NB4 (cell line): Measurements from ENCODE around the gene PSMA7.

Experiments
- DNase-seq: peaks from one replicate; pipeline ENCODE4 v3.0.0; 2010; ENCODE audit warnings: low read depth
- H3K4me3 ChIP-seq: one replicate; pipeline ENCODE4 v1.5.1; 2011; ENCODE audit warnings: mild to moderate bottlenecking, low read depth, low read length, moderate library complexity
- MAX ChIP-seq: IDR thresholded peaks from 2 replicates; pipeline ENCODE4 v1.6.1; 2011; ENCODE audit warnings: low read depth, low read length
- MYC ChIP-seq: IDR thresholded peaks from 2 replicates; pipeline ENCODE4 v1.6.1; 2011; ENCODE audit warnings: low read depth, low read length
- POLR2A ChIP-seq: IDR thresholded peaks from 2 replicates; pipeline ENCODE4 v1.6.1; 2011; ENCODE audit warnings: mild to moderate bottlenecking; ENCODE audit not compliant: insufficient read length; ENCODE audit errors: extremely low read depth
- TF ChIP-seq, protein P1 (sequence below): IDR thresholded peaks from one replicate; pipeline ENCODE4 v1.5.1; 2012; ENCODE audit warnings: low read depth, low read length

The PSMA7 gene

DNA sequence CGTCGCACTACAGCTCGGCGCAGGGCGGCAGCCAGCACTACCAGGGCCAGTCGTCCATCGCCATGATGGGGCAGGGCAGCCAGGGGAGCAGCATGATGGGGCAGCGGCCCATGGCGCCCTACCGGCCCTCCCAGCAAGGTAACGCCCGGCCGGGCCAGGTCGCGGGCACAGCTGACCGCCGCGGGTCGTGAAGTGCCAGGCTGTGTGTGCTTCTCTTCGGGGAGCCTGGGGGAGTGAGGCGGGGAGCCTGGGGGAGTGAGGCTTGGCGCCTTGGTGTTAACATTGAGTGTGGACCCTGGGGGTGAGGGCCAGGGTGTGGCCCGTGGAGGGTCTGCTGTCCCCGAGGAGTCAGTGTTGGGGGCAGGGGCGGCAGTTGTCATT lies 20.3 kb upstream of the PSMA7 start:
- no peak overlapping the region for H3K4me3 ChIP-seq
- no peak for TF ChIP-seq MYC
- TF ChIP-seq POLR2A = no peak
- TF ChIP-seq, protein P1, sequence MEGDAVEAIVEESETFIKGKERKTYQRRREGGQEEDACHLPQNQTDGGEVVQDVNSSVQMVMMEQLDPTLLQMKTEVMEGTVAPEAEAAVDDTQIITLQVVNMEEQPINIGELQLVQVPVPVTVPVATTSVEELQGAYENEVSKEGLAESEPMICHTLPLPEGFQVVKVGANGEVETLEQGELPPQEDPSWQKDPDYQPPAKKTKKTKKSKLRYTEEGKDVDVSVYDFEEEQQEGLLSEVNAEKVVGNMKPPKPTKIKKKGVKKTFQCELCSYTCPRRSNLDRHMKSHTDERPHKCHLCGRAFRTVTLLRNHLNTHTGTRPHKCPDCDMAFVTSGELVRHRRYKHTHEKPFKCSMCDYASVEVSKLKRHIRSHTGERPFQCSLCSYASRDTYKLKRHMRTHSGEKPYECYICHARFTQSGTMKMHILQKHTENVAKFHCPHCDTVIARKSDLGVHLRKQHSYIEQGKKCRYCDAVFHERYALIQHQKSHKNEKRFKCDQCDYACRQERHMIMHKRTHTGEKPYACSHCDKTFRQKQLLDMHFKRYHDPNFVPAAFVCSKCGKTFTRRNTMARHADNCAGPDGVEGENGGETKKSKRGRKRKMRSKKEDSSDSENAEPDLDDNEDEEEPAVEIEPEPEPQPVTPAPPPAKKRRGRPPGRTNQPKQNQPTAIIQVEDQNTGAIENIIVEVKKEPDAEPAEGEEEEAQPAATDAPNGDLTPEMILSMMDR = no peak
- TF ChIP-seq MAX = no peak
- DNase-seq = no peak

GRCh38 chr20:62162765-62163484 lies 19.7 kb upstream of the PSMA7 start:
- H3K4me3 ChIP-seq = no peak overlapping the region
- no peak for TF ChIP-seq MYC
- TF ChIP-seq MAX = no peak
- no peak for TF ChIP-seq POLR2A
- TF ChIP-seq, protein P1 = no peak
- no peak for DNase-seq

DNA sequence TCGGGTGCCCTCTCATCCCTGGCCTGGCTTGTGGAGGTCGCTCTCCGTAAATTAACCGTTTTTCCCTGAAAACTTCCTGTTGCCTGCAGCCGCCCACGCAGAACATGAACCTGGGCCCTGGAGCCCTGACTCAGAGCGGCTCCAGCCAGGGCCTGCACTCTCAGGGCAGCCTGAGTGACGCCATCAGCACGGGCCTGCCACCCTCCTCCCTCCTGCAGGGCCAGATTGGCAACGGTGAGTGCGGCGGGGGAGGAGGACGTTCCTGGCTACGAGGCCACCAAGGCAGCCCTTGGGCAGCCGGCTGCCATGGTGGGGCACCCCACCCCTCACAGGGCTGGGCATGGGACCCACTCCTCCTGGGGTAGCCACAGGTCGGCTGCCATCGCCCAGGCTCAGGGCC lies 18.2 kb upstream of the PSMA7 start:
- no peak overlapping the region for H3K4me3 ChIP-seq
- DNase-seq = no peak
- TF ChIP-seq, protein P1 = no peak
- no peak for TF ChIP-seq MYC
- no peak for TF ChIP-seq MAX
- no peak for TF ChIP-seq POLR2A

DNA sequence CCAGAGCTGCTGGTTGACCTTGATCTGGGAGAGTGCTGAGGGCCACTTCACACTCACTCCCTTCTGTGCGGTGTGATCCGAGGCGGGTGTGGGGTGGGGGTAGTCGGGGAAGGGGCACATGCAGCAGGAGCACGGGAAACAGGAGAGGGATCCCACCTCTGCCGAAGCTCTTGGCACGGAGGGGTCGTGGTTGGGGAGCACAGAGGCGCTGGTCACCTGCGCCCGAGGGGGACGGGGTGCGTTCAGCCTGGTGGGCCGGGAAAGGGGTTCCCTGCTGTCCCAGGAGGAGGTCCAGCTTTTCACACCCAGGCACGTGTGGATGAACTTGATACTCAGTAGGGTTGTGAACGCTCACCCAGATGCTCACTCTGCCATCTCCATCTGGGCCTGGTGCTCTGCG lies 17.7 kb upstream of the PSMA7 start:
- TF ChIP-seq MYC (no peak), POLR2A (no peak), MAX (no peak)
- TF ChIP-seq, protein P1 = no peak
- no peak for DNase-seq
- H3K4me3 ChIP-seq = no peak overlapping the region

GRCh38 chr20:62160253-62160652 lies 17.1 kb upstream of the PSMA7 start:
- DNase-seq = no peak
- H3K4me3 ChIP-seq = no peak overlapping the region
- TF ChIP-seq MYC (no peak), MAX (no peak), POLR2A (no peak)
- TF ChIP-seq, protein P1 = no peak

- peak; percentile 30 for DNase-seq
- H3K4me3 ChIP-seq = no peak overlapping the region
- no peak for TF ChIP-seq MAX
- TF ChIP-seq POLR2A = no peak
- TF ChIP-seq MYC = no peak
- TF ChIP-seq, protein P1 = no peak
These were observed 16.6 kb upstream of the PSMA7 start for GRCh38 chr20:62159839-62160238.
